Measurements from ENCODE around the gene QRICH1. TPM values are rescaled to one million over a fixed set of nuclear protein-coding genes. Genes with fewer than 3 reads are reported as not detected.
A peak's percentile ranks its signal among the peaks of the same experiment; 100 is the strongest.

QRICH1 gene
- total and polyA plus RNA-seq, 2 donors (not counting 3 experiments of a cell fraction or from before 2014, with no cell fraction given) = 89.7 to 116 TPM

- H3K9me1 ChIP-seq (replicated peaks; ENCODE audit: control insufficient read depth, extremely low read depth, insufficient read depth, low read length) = no peaks in the 10 kb centered on the region
- H3K4me1 ChIP-seq (ENCODE audit: control insufficient read depth, extremely low read depth, insufficient read depth, low read length) = peaks cover 9% of the 10 kb centered on the region
- H3K9ac ChIP-seq (replicated peaks; ENCODE audit: extremely low read depth, insufficient read depth, low read length) = peak within 1 kb of the TSS; percentile 85
- intact Hi-C loops (cut with micrococcal nuclease) = loop anchor here (1.0 to 2.0 kb wide), 4 partner anchors 10 to 345 kb away; partner anchors contain the start of genes LAMB2, QRICH1 and USP19
- peak within 1 kb of the TSS; percentile 90 for H3K4me2 ChIP-seq (ENCODE audit: insufficient read depth, low read length)
- ChIA-PET POLR2A (interaction anchor here (1.1 kb wide), 1 partner anchor 10 kb away, joined by 3 read pairs; the partner anchor contains the start of gene QRICH1), CTCF (interaction anchor here (3.6 kb wide), 1 partner anchor 11 kb away, joined by 22 read pairs; the partner anchor contains the start of gene QRICH1)
- TSS peak; percentile 93 for BruUV-seq (replicated peaks)
- H3K36me3 ChIP-seq (ENCODE audit: control insufficient read depth in 2 of 2, extremely low read depth in 1 of 2, insufficient read depth in 2 of 2, low read length in 2 of 2) = peaks cover 6 to 33% of the 10 kb centered on the region in 2 experiments
- peak within 1 kb of the TSS; percentile 67 to 90 (median 85) for H3K4me3 ChIP-seq (replicated peaks in 1 of 3; ENCODE audit: insufficient read depth in 1 of 3, low read depth in 1 of 3, low read length in 3 of 3)
- DNase-seq (ENCODE audit: low read depth, low spot score) = peak; percentile 94
- peaks cover 8% of the 10 kb centered on the region for H3K79me2 ChIP-seq (ENCODE audit: control insufficient read depth, insufficient read depth, low read length)
- dilution Hi-C loops (cut with MboI; ENCODE audit: extremely low pct_ligation_motif_present, low sequenced_read_pairs) = no loop called here
- H3K9me3 ChIP-seq (replicated peaks; ENCODE audit: control insufficient read depth, insufficient read depth, low read length) = no peaks in the 10 kb centered on the region
- peak within 1 kb of the TSS; percentile 72 for H3K27ac ChIP-seq (ENCODE audit: insufficient read depth, low read depth, low read length)
- TF ChIP-seq EZH2 (IDR thresholded peaks at IDR 0.05; ENCODE audit: borderline replicate concordance, low read depth, low read length, severe bottlenecking) = no peak
- peak; percentile 87 for TF ChIP-seq POLR2AphosphoS5 (IDR thresholded peaks at IDR 0.05; ENCODE audit: insufficient read depth, low read depth, low read length)
- TF ChIP-seq POLR2A (IDR thresholded peaks at IDR 0.05; ENCODE audit: low read depth, low read length) = peak; percentile 90
- TF ChIP-seq FOS (IDR thresholded peaks at IDR 0.05; ENCODE audit: borderline replicate concordance, insufficient read depth, low read length) = no peak
- H4K20me1 ChIP-seq (replicated peaks; ENCODE audit: control insufficient read depth, extremely low read depth, insufficient read depth, low read length) = no peaks in the 10 kb centered on the region
- peak; percentile 100 for FAIRE-seq
- peak within 1 kb of the TSS; percentile 85 for H2AFZ ChIP-seq (ENCODE audit: low read depth, low read length)
- H3K27me3 ChIP-seq (ENCODE audit: control insufficient read depth in 2 of 2, insufficient read depth in 2 of 2, low read length in 2 of 2) = no peaks in the 10 kb centered on the region
These were observed 10.8 kb upstream of the QRICH1 start, which contains the start of gene QARS1 for GRCh38 chr3:49104427-49105291. QARS1 (minus strand) TSS chr3:49104757; CDS start chr3:49104733, 24 bp downstream.

GRCh38 chr3:49104052-49104426, 10.2 kb upstream of the QRICH1 start:
- dilution Hi-C loops (cut with MboI; ENCODE audit: extremely low pct_ligation_motif_present, low sequenced_read_pairs) = no loop called here
- Histone ChIP-seq H4K20me1 (replicated peaks; ENCODE audit: control insufficient read depth, extremely low read depth, insufficient read depth, low read length) (no peaks in the 10 kb centered on the region), H3K9me3 (replicated peaks; ENCODE audit: control insufficient read depth, insufficient read depth, low read length) (no peaks in the 10 kb centered on the region), H3K27me3 (ENCODE audit: control insufficient read depth in 2 of 2, insufficient read depth in 2 of 2, low read length in 2 of 2) (no peaks in the 10 kb centered on the region), H3K27ac (ENCODE audit: insufficient read depth, low read depth, low read length) (peak overlapping the region; percentile 72), H3K4me3 (replicated peaks in 1 of 3; ENCODE audit: insufficient read depth in 1 of 3, low read depth in 1 of 3, low read length in 3 of 3) (peak overlapping the region; percentile 67 to 90 (median 85)), H3K9ac (replicated peaks; ENCODE audit: extremely low read depth, insufficient read depth, low read length) (peak overlapping the region; percentile 85), H3K36me3 (ENCODE audit: control insufficient read depth in 2 of 2, extremely low read depth in 1 of 2, insufficient read depth in 2 of 2, low read length in 2 of 2) (peaks cover 7 to 33% of the 10 kb centered on the region in 2 experiments), H3K4me2 (ENCODE audit: insufficient read depth, low read length) (peak overlapping the region; percentile 90), H3K79me2 (ENCODE audit: control insufficient read depth, insufficient read depth, low read length) (peaks cover 8% of the 10 kb centered on the region), H3K9me1 (replicated peaks; ENCODE audit: control insufficient read depth, extremely low read depth, insufficient read depth, low read length) (no peaks in the 10 kb centered on the region), H2AFZ (ENCODE audit: low read depth, low read length) (peak overlapping the region; percentile 85), H3K4me1 (ENCODE audit: control insufficient read depth, extremely low read depth, insufficient read depth, low read length) (peaks cover 9% of the 10 kb centered on the region)
- DNase-seq (ENCODE audit: low read depth, low spot score) = no peak
- TSS peak; percentile 66 for BruUV-seq (replicated peaks)
- POLR2A ChIA-PET = no interaction called here
- no peak for FAIRE-seq
- intact Hi-C loops (cut with micrococcal nuclease) = loop anchor here (1.0 to 2.0 kb wide), 3 partner anchors 10 to 29 kb away; partner anchors contain the start of genes LAMB2, QRICH1 and USP19
- TF ChIP-seq POLR2A (IDR thresholded peaks at IDR 0.05; ENCODE audit: low read depth, low read length) (no peak), POLR2AphosphoS5 (IDR thresholded peaks at IDR 0.05; ENCODE audit: insufficient read depth, low read depth, low read length) (no peak), CTCF (IDR thresholded peaks at IDR 0.05; ENCODE audit: extremely low read depth in 1 of 2, insufficient read depth in 1 of 2, low read depth in 1 of 2, low read length in 2 of 2) (no peak), EZH2 (IDR thresholded peaks at IDR 0.05; ENCODE audit: borderline replicate concordance, low read depth, low read length, severe bottlenecking) (no peak), FOS (IDR thresholded peaks at IDR 0.05; ENCODE audit: borderline replicate concordance, insufficient read depth, low read length) (no peak), GATA2 (IDR thresholded peaks at IDR 0.05; ENCODE audit: insufficient read depth, insufficient read length, low read depth, low read length) (no peak), MAX (IDR thresholded peaks at IDR 0.05; ENCODE audit: insufficient read depth, insufficient read length) (no peak), JUN (IDR thresholded peaks at IDR 0.05; ENCODE audit: borderline replicate concordance, insufficient read depth, insufficient read length, low read depth) (no peak), MYC (IDR thresholded peaks at IDR 0.05; ENCODE audit: low read depth, low read length) (no peak)
- CTCF ChIA-PET = interaction anchor here (3.6 kb wide), 1 partner anchor 10 kb away, joined by 22 read pairs; the partner anchor contains the start of gene QRICH1
